NCI-H2107 (cell line): ENCODE data around the gene ISCA1.
"Not testable (repeated sequence)": the region's sequence is repeated elsewhere in the genome, so short reads cannot be mapped to it uniquely, and the experiment has no call there.

Source experiments
- DNase-seq: peaks from one replicate; lab custom pipeline; 2025; lab: John Stamatoyannopoulos, UW

ISCA1 gene

GRCh38 chr9:86282077-86282978 is at the start of gene ISCA1:
Gene ISCA1, minus strand, starts transcription at chr9:86282538. Its CDS starts 80 bp downstream, at chr9:86282458.
- DNase-seq = peak; percentile 88

GRCh38 chr9:86330186-86330585 is 47.8 kb upstream of the ISCA1 start:
- no peak for DNase-seq

- no peak for DNase-seq
Observed at GRCh38 chr9:86329649-86330048, 47.3 kb upstream of the ISCA1 start.

GRCh38 chr9:86328156-86328555 is 45.8 kb upstream of the ISCA1 start:
- DNase-seq = no peak

GRCh38 chr9:86326536-86326935 is 44.2 kb upstream of the ISCA1 start:
- DNase-seq = no peak

GRCh38 chr9:86324901-86325300 is 42.6 kb upstream of the ISCA1 start:
- no peak for DNase-seq

GRCh38 chr9:86324308-86324707 is 42.0 kb upstream of the ISCA1 start:
- DNase-seq = no peak

GRCh38 chr9:86322973-86323644 is 40.8 kb upstream of the ISCA1 start:
- no peak for DNase-seq

GRCh38 chr9:86321373-86321772 is 39.0 kb upstream of the ISCA1 start:
- no peak for DNase-seq

- no peak for DNase-seq
Observed at GRCh38 chr9:86318187-86318586, 35.8 kb upstream of the ISCA1 start.

- DNase-seq = no peak
Observed at GRCh38 chr9:86315078-86315477, 32.7 kb upstream of the ISCA1 start.

GRCh38 chr9:86312959-86313358 is 30.6 kb upstream of the ISCA1 start:
- not testable (repeated sequence) for DNase-seq

- no peak for DNase-seq
Observed at GRCh38 chr9:86308687-86309086, 26.3 kb upstream of the ISCA1 start.

GRCh38 chr9:86304236-86304730 is 21.9 kb upstream of the ISCA1 start:
- DNase-seq = no peak

- no peak for DNase-seq
Observed at GRCh38 chr9:86303316-86303975, 21.1 kb upstream of the ISCA1 start.

- DNase-seq = no peak
Observed at GRCh38 chr9:86301686-86302085, 19.3 kb upstream of the ISCA1 start.

- no peak for DNase-seq
Observed at GRCh38 chr9:86300701-86301100, 18.4 kb upstream of the ISCA1 start.

GRCh38 chr9:86298873-86299272 is 16.5 kb upstream of the ISCA1 start:
- DNase-seq = no peak

GRCh38 chr9:86290341-86290740 is 8.0 kb upstream of the ISCA1 start:
- not testable (repeated sequence) for DNase-seq

GRCh38 chr9:86288499-86289198 is 6.3 kb upstream of the ISCA1 start:
- DNase-seq = no peak

- DNase-seq = no peak
Observed at GRCh38 chr9:86287013-86287412, 4.7 kb upstream of the ISCA1 start.

- DNase-seq = no peak
Observed at GRCh38 chr9:86286278-86286677, 3.9 kb upstream of the ISCA1 start.
